ENCODE data around the gene PLEKHA5.
"Not testable (repeated sequence)": the region's sequence is repeated elsewhere in the genome, so short reads cannot be mapped to it uniquely, and the experiment has no call there.

Gene PLEKHA5

DNA sequence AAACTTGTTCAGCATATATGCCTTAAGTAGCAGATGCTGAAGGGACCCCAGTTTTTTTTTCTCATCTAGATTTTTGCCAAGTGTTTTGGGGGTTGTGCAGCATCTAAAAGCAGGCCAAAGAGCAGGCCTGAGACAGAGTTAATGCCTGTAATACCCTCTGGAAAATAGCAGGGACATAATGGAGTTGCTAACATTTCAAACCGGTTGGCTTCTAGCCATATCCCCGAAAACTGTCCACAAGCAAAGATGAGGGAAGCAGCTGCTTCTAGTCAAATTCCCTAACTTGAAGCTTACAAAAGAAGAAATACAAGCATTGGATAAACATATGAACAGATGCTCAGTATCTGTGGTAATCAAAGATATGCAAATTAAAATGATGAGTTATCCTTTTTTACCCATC, 257.6 kb downstream of the PLEKHA5 start:
- TF ChIP-seq, protein P1, sequence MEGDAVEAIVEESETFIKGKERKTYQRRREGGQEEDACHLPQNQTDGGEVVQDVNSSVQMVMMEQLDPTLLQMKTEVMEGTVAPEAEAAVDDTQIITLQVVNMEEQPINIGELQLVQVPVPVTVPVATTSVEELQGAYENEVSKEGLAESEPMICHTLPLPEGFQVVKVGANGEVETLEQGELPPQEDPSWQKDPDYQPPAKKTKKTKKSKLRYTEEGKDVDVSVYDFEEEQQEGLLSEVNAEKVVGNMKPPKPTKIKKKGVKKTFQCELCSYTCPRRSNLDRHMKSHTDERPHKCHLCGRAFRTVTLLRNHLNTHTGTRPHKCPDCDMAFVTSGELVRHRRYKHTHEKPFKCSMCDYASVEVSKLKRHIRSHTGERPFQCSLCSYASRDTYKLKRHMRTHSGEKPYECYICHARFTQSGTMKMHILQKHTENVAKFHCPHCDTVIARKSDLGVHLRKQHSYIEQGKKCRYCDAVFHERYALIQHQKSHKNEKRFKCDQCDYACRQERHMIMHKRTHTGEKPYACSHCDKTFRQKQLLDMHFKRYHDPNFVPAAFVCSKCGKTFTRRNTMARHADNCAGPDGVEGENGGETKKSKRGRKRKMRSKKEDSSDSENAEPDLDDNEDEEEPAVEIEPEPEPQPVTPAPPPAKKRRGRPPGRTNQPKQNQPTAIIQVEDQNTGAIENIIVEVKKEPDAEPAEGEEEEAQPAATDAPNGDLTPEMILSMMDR (IDR thresholded peaks at IDR 0.05; ENCODE audit: insufficient read depth, low read depth, low read length, missing control alignments) = no peak
- H3K4me3 ChIP-seq (ENCODE audit: low read length) = no peak overlapping the region
- DNase-seq (ENCODE audit: low read depth) = no peak

DNA sequence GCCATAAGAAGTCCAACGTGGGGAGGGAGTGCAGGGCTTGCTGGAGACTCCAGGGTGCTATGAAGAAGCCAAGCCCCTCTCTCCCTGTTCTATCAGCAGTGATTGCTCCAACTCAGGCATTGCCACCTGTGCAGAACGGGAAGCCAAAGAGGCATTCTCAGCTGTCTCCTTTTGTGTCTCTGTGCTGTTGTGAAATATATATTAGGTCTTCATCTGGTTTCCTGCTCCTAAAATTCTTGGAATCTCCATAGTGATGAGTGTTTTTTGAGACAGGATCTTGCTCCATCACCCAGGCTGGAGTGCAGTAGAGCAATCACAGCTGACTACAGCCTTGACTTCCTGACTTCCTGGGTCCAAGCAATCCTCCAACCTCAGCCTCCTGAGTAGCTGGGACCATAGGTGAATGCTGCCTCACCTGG, 258.6 kb downstream of the PLEKHA5 start:
- TF ChIP-seq, protein P1 (IDR thresholded peaks at IDR 0.05; ENCODE audit: insufficient read depth, low read depth, low read length, missing control alignments) = no peak
- DNase-seq (ENCODE audit: low read depth) = no peak
- no peak overlapping the region for H3K4me3 ChIP-seq (ENCODE audit: low read length)

DNA sequence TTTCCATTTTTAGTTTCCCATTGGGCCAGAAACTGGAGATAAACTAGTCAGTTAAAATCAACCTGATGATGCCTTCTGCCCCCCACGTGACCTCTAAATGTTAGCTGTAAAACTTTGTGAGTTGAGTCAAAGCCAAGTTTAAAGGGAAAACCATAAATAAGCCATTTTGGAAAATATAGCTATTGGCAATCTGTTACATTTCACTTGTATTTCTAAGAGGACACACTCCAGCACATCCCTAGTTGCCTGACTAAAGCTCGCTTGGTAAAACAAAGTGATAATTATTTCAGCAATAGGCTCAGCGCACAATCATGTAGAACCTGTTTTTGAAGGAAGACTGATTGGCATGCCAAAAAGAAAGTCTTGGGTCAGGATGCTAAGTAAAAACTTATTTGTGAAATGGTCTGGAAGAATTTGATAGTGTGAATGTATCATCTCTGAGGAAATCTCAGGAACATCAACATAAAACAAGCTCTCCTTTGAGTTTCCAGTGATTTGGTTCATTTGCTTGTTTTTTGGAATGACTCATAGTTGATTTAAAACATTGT, 260.6 kb downstream of the PLEKHA5 start:
- TF ChIP-seq, protein P1 (IDR thresholded peaks at IDR 0.05; ENCODE audit: insufficient read depth, low read depth, low read length, missing control alignments) = no peak
- DNase-seq (ENCODE audit: low read depth) = peak; percentile 60
- H3K4me3 ChIP-seq (ENCODE audit: low read length) = no peak overlapping the region

DNA sequence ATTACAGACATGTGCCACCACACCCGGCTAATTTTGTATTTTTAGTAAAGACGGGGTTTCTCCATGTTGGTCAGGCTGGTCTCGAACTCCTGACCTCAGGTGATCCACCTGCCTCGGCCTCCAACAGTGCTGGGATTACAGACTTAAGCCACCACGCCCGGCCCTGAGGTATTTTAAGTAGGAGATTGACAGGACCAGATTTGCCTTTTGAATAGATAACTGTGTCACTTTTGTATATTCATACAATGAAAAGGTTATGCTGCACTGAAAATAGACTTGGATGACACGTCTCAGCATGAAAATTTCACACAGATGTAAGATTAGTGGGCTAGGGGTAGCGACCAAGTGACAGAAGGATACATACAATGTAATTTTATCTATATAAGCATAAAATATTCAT, 263.1 kb downstream of the PLEKHA5 start:
- not testable (repeated sequence) for H3K4me3 ChIP-seq (ENCODE audit: low read length); DNase-seq (ENCODE audit: low read depth)

DNA sequence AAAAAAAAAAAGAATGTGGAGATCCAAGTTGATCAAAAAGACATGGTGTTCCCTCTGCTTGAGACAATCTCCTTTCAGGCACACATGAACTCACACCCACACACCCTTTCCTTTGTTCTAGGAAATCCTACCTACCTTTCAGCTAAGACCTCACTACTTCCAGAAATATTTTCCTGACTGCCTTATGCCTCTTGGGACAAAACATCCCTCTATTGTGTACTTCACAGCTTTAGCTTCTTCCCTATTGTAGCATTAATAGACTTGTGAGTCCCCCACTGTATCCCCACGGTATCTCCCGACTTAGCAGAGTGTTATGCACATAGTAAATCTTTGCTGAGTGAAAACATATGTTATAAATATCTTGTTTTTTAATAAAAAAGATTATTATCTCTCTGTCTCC, 264.9 kb downstream of the PLEKHA5 start:
- DNase-seq (ENCODE audit: low read depth) = no peak
- H3K4me3 ChIP-seq (ENCODE audit: low read length) = no peak overlapping the region
- TF ChIP-seq, protein P1 (IDR thresholded peaks at IDR 0.05; ENCODE audit: insufficient read depth, low read depth, low read length, missing control alignments) = no peak

DNA sequence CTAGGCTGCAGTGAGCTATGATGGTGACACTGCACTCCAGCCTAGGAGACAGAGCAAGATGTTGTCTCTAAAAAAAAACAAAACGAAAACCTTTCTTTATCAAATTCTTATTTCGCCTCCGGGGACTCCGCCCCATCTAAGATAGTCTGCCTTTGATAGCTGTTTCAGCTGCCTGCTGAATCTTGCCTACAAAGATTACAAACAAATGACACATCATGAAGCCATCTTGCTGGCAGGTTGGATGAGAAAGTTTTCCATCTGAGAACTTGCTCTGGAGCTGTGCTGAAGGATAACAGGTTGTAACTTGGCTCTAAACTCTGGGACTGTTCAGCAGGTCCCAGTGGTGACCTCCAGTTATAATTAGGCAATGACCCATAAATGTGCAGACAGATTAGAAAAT, 268.0 kb downstream of the PLEKHA5 start:
- peak; percentile 97 for DNase-seq (ENCODE audit: low read depth)
- TF ChIP-seq, protein P1 (IDR thresholded peaks at IDR 0.05; ENCODE audit: insufficient read depth, low read depth, low read length, missing control alignments) = no peak
- no peak overlapping the region for H3K4me3 ChIP-seq (ENCODE audit: low read length)

DNA sequence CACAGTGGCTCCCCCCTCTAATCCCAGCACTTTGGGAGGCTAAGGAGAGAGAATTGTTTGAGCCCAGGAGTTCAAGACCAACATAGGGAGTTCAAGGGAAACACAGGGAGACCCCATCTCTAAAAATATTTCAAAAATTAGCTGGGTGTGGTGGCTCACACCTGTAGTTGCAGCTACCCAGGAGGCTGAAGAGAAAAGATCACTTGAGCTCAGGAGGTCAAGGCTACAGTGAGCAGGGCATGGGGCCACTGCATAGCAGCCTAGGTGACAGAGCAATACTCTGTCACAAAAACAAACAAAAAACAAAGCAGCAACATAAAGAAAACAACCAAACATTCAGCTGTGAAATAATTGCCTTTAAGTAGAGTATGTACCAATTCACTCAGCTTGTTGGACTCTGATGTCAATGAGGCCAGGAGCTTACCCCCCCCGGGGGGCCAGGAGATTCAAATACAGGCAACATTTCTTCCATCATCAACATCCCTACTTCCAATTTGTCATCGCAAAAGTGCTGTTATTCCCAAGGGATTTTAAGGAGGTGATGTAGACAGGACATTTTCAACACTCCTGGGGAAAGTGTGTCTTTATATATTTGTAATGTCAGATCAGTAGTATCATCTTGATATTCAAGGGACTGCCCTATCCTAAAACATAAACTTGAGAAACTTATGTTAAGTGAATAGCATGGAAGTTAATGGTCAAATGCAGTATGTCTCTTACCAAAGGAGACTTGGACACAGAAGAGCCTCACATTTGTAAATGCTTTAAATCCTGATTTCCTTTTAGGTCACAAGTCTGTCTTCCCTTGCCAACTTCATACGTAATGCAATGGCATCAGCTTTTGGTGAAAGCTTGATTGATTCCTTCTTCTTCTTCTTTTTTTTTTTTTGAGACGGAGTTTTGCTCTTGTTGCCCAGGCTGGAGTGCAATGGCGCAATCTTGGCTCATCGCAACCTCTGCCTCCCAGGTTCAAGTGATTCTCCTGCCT, 269.1 kb downstream of the PLEKHA5 start:
- DNase-seq (ENCODE audit: low read depth) = no peak
- no peak overlapping the region for H3K4me3 ChIP-seq (ENCODE audit: low read length)
- TF ChIP-seq, protein P1 (IDR thresholded peaks at IDR 0.05; ENCODE audit: insufficient read depth, low read depth, low read length, missing control alignments) = no peak

DNA sequence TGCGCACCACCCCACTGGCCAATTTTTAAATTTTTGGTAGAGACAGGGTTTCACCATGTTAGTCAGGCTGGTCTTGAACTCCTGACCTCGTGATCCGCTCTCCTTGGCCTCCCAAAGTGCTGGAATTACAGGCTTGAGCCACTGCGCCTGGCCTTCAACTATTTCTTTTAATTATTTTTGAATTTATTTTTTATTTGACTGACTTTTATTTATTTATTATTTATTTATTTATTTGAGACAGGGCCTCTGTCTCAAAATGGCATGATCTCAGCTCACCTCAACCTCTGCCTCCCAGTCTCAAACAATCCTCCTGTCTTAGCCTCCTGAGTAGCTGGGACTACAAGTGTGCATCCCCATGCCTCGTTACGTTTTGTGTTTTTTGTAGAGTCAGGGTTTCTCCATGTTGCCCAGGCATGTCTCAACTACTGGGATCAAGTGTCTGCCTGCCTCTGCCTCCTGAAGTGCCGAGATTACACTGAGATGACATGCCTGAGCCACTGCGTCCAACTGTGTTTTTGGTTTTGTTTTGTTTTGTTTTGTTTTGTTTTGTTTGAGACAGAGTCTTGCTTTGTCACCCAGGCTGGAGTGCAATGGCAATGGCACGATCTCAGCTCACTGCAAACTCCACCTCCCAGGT, 271.2 kb downstream of the PLEKHA5 start:
- DNase-seq (ENCODE audit: low read depth) = peak; percentile 94
- not testable (repeated sequence) for H3K4me3 ChIP-seq (ENCODE audit: low read length)
